ENCODE data around the gene LDHD. TPM values are rescaled to one million over a fixed set of nuclear protein-coding genes. Genes with fewer than 3 reads are reported as not detected.
A peak's percentile ranks its signal among the peaks of the same experiment; 100 is the strongest.
"Not testable (repeated sequence)": the region's sequence is repeated elsewhere in the genome, so short reads cannot be mapped to it uniquely, and the experiment has no call there.

LDHD gene
- total and polyA plus RNA-seq, 4 donors: 4.5 to 9.3 (median 6.9) TPM

GRCh38 chr16:75138233-75138632, 21.7 kb upstream of the LDHD start:
- WGBS (ENCODE audit: insufficient coverage): 91% methylated on average over 5 of the region's 8 CpGs
- no peaks in the 10 kb centered on the region for H3K36me3 ChIP-seq (ENCODE audit: control insufficient read depth, insufficient read depth, low read length)
- H3K4me3 ChIP-seq (ENCODE audit: low read depth, low read length): no peak overlapping the region
- H3K27me3 ChIP-seq (ENCODE audit: control insufficient read depth, insufficient read depth, low read length): no peaks in the 10 kb centered on the region
- no peak for DNase-seq (ENCODE audit: low read depth in 4 of 6, low spot score in 6 of 6)
- H3K27ac ChIP-seq (ENCODE audit: low read depth, low read length): no peak overlapping the region
- no peaks in the 10 kb centered on the region for H3K9me3 ChIP-seq (ENCODE audit: control insufficient read depth, insufficient read depth, low read length)
- no peaks in the 10 kb centered on the region for H3K4me1 ChIP-seq (ENCODE audit: control insufficient read depth, insufficient read depth, low read length)

- Histone ChIP-seq H3K4me3 (ENCODE audit: low read depth, low read length) (no peak overlapping the region), H3K27me3 (ENCODE audit: control insufficient read depth, insufficient read depth, low read length) (no peaks in the 10 kb centered on the region), H3K9me3 (ENCODE audit: control insufficient read depth, insufficient read depth, low read length) (peaks cover 3% of the 10 kb centered on the region), H3K36me3 (ENCODE audit: control insufficient read depth, insufficient read depth, low read length) (no peaks in the 10 kb centered on the region), H3K4me1 (ENCODE audit: control insufficient read depth, insufficient read depth, low read length) (no peaks in the 10 kb centered on the region), H3K27ac (ENCODE audit: low read depth, low read length) (no peak overlapping the region)
- WGBS (ENCODE audit: insufficient coverage): 63% methylated on average over 6 of the region's 7 CpGs
- no peak for DNase-seq (ENCODE audit: low read depth in 4 of 6, low spot score in 6 of 6)
Observed at GRCh38 chr16:75131081-75131480, 14.5 kb upstream of the LDHD start.

- H3K36me3 ChIP-seq (ENCODE audit: control insufficient read depth, insufficient read depth, low read length): no peaks in the 10 kb centered on the region
- DNase-seq (ENCODE audit: low read depth in 4 of 6, low spot score in 6 of 6): peak in 1 of 6 donors; percentile 55
- H3K9me3 ChIP-seq (ENCODE audit: control insufficient read depth, insufficient read depth, low read length): peaks cover 3% of the 10 kb centered on the region
- WGBS (ENCODE audit: insufficient coverage): 84% methylated on average over 5 of the region's 9 CpGs
- H3K4me1 ChIP-seq (ENCODE audit: control insufficient read depth, insufficient read depth, low read length): no peaks in the 10 kb centered on the region
- no peak overlapping the region for H3K27ac ChIP-seq (ENCODE audit: low read depth, low read length)
- H3K4me3 ChIP-seq (ENCODE audit: low read depth, low read length): no peak overlapping the region
- no peaks in the 10 kb centered on the region for H3K27me3 ChIP-seq (ENCODE audit: control insufficient read depth, insufficient read depth, low read length)
Observed at GRCh38 chr16:75130150-75130771, 13.7 kb upstream of the LDHD start.

- whole genome bisulfite sequencing (ENCODE audit: insufficient coverage): 61% methylated on average over 3 of the region's 5 CpGs
- not testable (repeated sequence) for DNase-seq (ENCODE audit: low read depth in 4 of 6, low spot score in 6 of 6); H3K27me3 ChIP-seq (ENCODE audit: control insufficient read depth, insufficient read depth, low read length); H3K27ac ChIP-seq (ENCODE audit: low read depth, low read length); H3K4me3 ChIP-seq (ENCODE audit: low read depth, low read length); H3K4me1 ChIP-seq (ENCODE audit: control insufficient read depth, insufficient read depth, low read length); H3K36me3 ChIP-seq (ENCODE audit: control insufficient read depth, insufficient read depth, low read length); H3K9me3 ChIP-seq (ENCODE audit: control insufficient read depth, insufficient read depth, low read length)
Observed at GRCh38 chr16:75129421-75130149, 13.0 kb upstream of the LDHD start.

GRCh38 chr16:75127713-75128415, 11.3 kb upstream of the LDHD start:
- no peaks in the 10 kb centered on the region for H3K27me3 ChIP-seq (ENCODE audit: control insufficient read depth, insufficient read depth, low read length)
- WGBS (ENCODE audit: insufficient coverage): 57% methylated on average over 1 of the region's 4 CpGs
- no peaks in the 10 kb centered on the region for H3K36me3 ChIP-seq (ENCODE audit: control insufficient read depth, insufficient read depth, low read length)
- H3K9me3 ChIP-seq (ENCODE audit: control insufficient read depth, insufficient read depth, low read length): peaks cover 3% of the 10 kb centered on the region
- H3K27ac ChIP-seq (ENCODE audit: low read depth, low read length): no peak overlapping the region
- no peak overlapping the region for H3K4me3 ChIP-seq (ENCODE audit: low read depth, low read length)
- no peak for DNase-seq (ENCODE audit: low read depth in 4 of 6, low spot score in 6 of 6)
- no peaks in the 10 kb centered on the region for H3K4me1 ChIP-seq (ENCODE audit: control insufficient read depth, insufficient read depth, low read length)

- Histone ChIP-seq H3K36me3 (ENCODE audit: control insufficient read depth, insufficient read depth, low read length) (no peaks in the 10 kb centered on the region), H3K9me3 (ENCODE audit: control insufficient read depth, insufficient read depth, low read length) (peaks cover 8% of the 10 kb centered on the region), H3K4me3 (ENCODE audit: low read depth, low read length) (no peak overlapping the region), H3K27me3 (ENCODE audit: control insufficient read depth, insufficient read depth, low read length) (no peaks in the 10 kb centered on the region), H3K27ac (ENCODE audit: low read depth, low read length) (no peak overlapping the region), H3K4me1 (ENCODE audit: control insufficient read depth, insufficient read depth, low read length) (no peaks in the 10 kb centered on the region)
- DNase-seq (ENCODE audit: low read depth in 4 of 6, low spot score in 6 of 6): no peak
- WGBS (ENCODE audit: insufficient coverage): no CpG with 5 or more reads among the region's 1 CpG
Observed at GRCh38 chr16:75122609-75123008, 6.0 kb upstream of the LDHD start.

- DNase-seq (ENCODE audit: low read depth in 4 of 6, low spot score in 6 of 6): no peak
- peaks cover 4% of the 10 kb centered on the region for H3K9me3 ChIP-seq (ENCODE audit: control insufficient read depth, insufficient read depth, low read length)
Observed at GRCh38 chr16:75121949-75122568, 5.5 kb upstream of the LDHD start.

GRCh38 chr16:75120253-75120652, 3.7 kb upstream of the LDHD start:
- no peaks in the 10 kb centered on the region for H3K27me3 ChIP-seq (ENCODE audit: control insufficient read depth, insufficient read depth, low read length)
- H3K9me3 ChIP-seq (ENCODE audit: control insufficient read depth, insufficient read depth, low read length): peaks cover 4% of the 10 kb centered on the region
- peaks cover 15% of the 10 kb centered on the region for H3K4me1 ChIP-seq (ENCODE audit: control insufficient read depth, insufficient read depth, low read length)
- H3K4me3 ChIP-seq (ENCODE audit: low read depth, low read length): no peak overlapping the region
- H3K27ac ChIP-seq (ENCODE audit: low read depth, low read length): no peak overlapping the region
- DNase-seq (ENCODE audit: low read depth in 4 of 6, low spot score in 6 of 6): no peak
- 78% methylated on average over 1 of the region's 4 CpGs for WGBS (ENCODE audit: insufficient coverage)
- no peaks in the 10 kb centered on the region for H3K36me3 ChIP-seq (ENCODE audit: control insufficient read depth, insufficient read depth, low read length)

More at GRCh38 chr16:75121949-75122568, 5.5 kb upstream of the LDHD start:
- no peaks in the 10 kb centered on the region for H3K4me1 ChIP-seq (ENCODE audit: control insufficient read depth, insufficient read depth, low read length)
- H3K27ac ChIP-seq (ENCODE audit: low read depth, low read length): no peak overlapping the region
- 95% methylated on average over 4 of the region's 6 CpGs for WGBS (ENCODE audit: insufficient coverage)
- H3K4me3 ChIP-seq (ENCODE audit: low read depth, low read length): no peak overlapping the region
- H3K27me3 ChIP-seq (ENCODE audit: control insufficient read depth, insufficient read depth, low read length): no peaks in the 10 kb centered on the region
- H3K36me3 ChIP-seq (ENCODE audit: control insufficient read depth, insufficient read depth, low read length): no peaks in the 10 kb centered on the region

- peaks cover 12% of the 10 kb centered on the region for H3K36me3 ChIP-seq (ENCODE audit: control insufficient read depth, insufficient read depth, low read length)
- DNase-seq (ENCODE audit: low read depth in 4 of 6, low spot score in 6 of 6): no peak
- no peak overlapping the region for H3K4me3 ChIP-seq (ENCODE audit: low read depth, low read length)
- WGBS (ENCODE audit: insufficient coverage): 74% methylated on average over 5 of the region's 6 CpGs
- peaks cover 24% of the 10 kb centered on the region for H3K4me1 ChIP-seq (ENCODE audit: control insufficient read depth, insufficient read depth, low read length)
- H3K9me3 ChIP-seq (ENCODE audit: control insufficient read depth, insufficient read depth, low read length): peaks cover 4% of the 10 kb centered on the region
- H3K27me3 ChIP-seq (ENCODE audit: control insufficient read depth, insufficient read depth, low read length): no peaks in the 10 kb centered on the region
- H3K27ac ChIP-seq (ENCODE audit: low read depth, low read length): no peak overlapping the region
Observed at GRCh38 chr16:75118943-75119539, 2.5 kb upstream of the LDHD start.

Data from spinal cord (tissue), 10 donors.